GM12891 (cell line): ENCODE results near the gene PIP5K1C.

ENCODE experiments used
- DNase-seq: peaks from one replicate; pipeline ENCODE4 v3.0.0; 2011; ENCODE audit warnings: low spot score; ENCODE audit not compliant: insufficient read length
- FAIRE-seq: peaks from 2 replicates; lab custom pipeline; 2011; peaks lifted over from hg19 to GRCh38; lab: Jason Lieb, UNC
- PAX5 ChIP-seq: IDR thresholded peaks from 2 replicates; pipeline ENCODE4 v1.6.1; 2011; ENCODE audit warnings: low read length, moderate library complexity, mild to moderate bottlenecking; ENCODE audit not compliant: insufficient read depth, severe bottlenecking
- POLR2A ChIP-seq: IDR thresholded peaks from 2 replicates; pipeline ENCODE4 v1.6.1; 2011; ENCODE audit warnings: low read depth, low read length, control low read depth
- POLR2AphosphoS5 ChIP-seq: IDR thresholded peaks from 2 replicates; pipeline ENCODE4 v1.6.1; 2011; ENCODE audit warnings: low read depth, low read length, control low read depth
- POU2F2 ChIP-seq: IDR thresholded peaks from 2 replicates; pipeline ENCODE4 v1.6.1; 2011; ENCODE audit warnings: low read depth, mild to moderate bottlenecking, control low read depth, low read length, moderate library complexity
- SPI1 ChIP-seq: IDR thresholded peaks from 2 replicates; pipeline ENCODE4 v1.6.1; 2011; ENCODE audit warnings: low read depth, low read length, control low read depth
- TAF1 ChIP-seq: IDR thresholded peaks from 2 replicates; pipeline ENCODE4 v1.6.1; 2011; ENCODE audit warnings: low read depth, low read length, control low read depth

The PIP5K1C gene

DNA sequence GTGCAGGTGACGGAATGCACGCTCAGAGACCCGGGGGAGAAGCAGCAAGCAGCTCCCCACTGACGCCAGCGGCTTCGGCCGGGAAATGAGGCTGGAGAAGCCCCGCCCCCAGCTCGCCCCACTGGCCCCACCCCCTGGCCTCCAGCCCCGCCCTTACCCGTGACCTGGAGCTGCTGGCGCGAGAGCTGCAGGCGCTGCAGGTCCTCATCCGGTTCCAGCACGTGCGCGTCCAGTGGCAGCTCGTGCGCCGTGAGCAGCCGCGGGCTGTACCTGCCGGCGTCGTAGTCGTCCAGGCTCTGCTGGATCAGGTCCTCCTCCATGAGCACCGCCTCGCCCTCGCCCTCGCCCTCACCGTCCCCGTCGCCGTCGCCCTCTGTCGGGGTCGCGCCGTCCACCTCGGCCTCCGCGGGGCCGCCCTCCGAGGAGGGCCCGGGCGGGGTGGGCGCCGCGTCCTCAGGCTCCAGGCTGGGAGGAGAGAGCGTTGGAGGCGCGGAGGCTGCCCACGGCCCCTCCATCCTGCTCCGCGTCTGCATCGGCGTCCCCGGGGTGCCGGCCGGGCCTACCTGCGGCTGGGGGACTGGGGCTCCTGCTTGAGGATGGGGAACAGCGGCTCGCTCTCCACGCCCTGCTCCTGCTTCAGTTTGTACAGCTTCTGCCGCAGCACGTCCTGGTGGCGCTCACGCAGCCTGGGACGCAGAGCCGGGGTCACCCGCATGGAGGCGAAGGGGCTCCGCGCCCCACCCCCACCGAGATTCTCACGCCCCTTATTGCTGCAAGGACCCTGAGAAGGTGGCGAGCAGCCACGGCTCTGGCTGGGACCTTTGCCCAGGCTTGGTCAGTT is 87.1 kb downstream of the PIP5K1C start:
- no peak for TF ChIP-seq SPI1
- TF ChIP-seq POLR2AphosphoS5, result no peak
- FAIRE-seq, result no peak
- no peak for DNase-seq

GRCh38 chr19:3612330-3612729 is 87.9 kb downstream of the PIP5K1C start:
- TF ChIP-seq SPI1, result no peak
- no peak for TF ChIP-seq POLR2AphosphoS5
- TF ChIP-seq POU2F2, result no peak
- TF ChIP-seq POLR2A, result no peak
- no peak for TF ChIP-seq TAF1
- TF ChIP-seq PAX5, result no peak
- FAIRE-seq, result no peak

GRCh38 chr19:3611841-3612240 is 88.4 kb downstream of the PIP5K1C start:
- DNase-seq (no peak), FAIRE-seq (no peak)
- TF ChIP-seq TAF1, result no peak

More at GRCh38 chr19:3612330-3612729, 87.9 kb downstream of the PIP5K1C start:
- DNase-seq, result no peak

DNA sequence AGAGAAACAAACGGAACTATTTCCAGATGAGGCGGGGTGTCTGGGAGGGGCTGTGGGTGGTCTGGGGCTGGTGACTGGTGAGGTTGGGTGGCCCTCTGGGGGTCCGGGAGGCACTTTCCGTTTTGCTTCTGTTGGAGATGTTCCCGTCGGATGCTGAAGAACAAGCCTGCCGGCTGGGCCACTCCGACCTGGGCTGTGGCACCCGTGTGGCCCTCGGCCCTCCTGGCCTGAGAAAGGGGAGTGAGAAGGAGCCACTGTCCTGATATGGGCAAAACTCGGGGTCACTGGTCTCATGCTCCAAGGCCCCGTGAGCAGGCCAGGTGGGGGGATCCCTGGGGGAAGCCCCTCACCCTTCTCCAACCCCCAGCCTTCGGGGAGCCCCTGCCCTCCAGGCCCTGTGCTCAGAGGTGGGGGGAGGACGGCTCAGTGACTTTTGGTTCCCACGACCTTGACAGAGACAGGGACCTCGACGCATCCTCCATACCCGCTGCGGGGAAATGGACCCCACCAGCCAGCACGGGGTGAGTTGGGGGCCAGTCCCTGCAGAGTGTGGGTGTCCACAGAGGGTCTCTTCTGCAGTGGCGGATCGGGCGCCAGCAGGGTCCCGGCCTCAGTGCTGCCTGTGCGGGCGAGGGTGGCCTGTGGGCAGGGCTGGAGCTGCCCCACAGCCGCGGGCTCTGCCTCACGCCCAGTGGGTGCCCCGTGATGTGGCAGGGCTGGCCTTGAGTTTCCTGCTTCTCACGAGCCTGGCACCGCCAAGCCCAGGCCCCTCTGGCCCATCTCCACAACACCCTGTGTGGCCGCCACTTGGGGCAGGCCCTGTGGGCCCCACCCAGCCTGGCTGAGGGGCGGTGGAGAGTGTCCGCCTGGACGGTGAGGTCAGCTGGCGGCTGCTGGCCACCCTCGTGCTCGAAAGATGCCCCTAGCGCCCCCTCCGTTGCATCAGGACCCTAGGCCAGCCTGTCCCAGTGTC is 89.2 kb downstream of the PIP5K1C start:
- TF ChIP-seq POU2F2 (no peak), POLR2AphosphoS5 (no peak), TAF1 (no peak), PAX5 (no peak), SPI1 (no peak), POLR2A (no peak)
- DNase-seq (no peak), FAIRE-seq (no peak)

- DNase-seq (no peak), FAIRE-seq (no peak)
Measured at GRCh38 chr19:3609779-3610719, 90.2 kb downstream of the PIP5K1C start.

GRCh38 chr19:3608750-3609322 is 91.4 kb downstream of the PIP5K1C start:
- DNase-seq, result no peak
- TF ChIP-seq SPI1 (no peak), POU2F2 (no peak), POLR2AphosphoS5 (no peak), TAF1 (no peak), POLR2A (no peak), PAX5 (no peak)
- no peak for FAIRE-seq

More at GRCh38 chr19:3609779-3610719, 90.2 kb downstream of the PIP5K1C start:
- TF ChIP-seq POLR2A, result no peak
- no peak for TF ChIP-seq POU2F2
- no peak for TF ChIP-seq SPI1
- TF ChIP-seq POLR2AphosphoS5, result no peak
- no peak for TF ChIP-seq PAX5
- no peak for TF ChIP-seq TAF1

- TF ChIP-seq TAF1, result no peak
- no peak for TF ChIP-seq SPI1
- no peak for TF ChIP-seq PAX5
- TF ChIP-seq POLR2AphosphoS5, result no peak
- TF ChIP-seq POU2F2, result no peak
- no peak for TF ChIP-seq POLR2A
- no peak for DNase-seq
- FAIRE-seq, result no peak
Measured at GRCh38 chr19:3608079-3608641, 92.1 kb downstream of the PIP5K1C start.

GRCh38 chr19:3607303-3608078 is 92.8 kb downstream of the PIP5K1C start:
- FAIRE-seq, result no peak
- DNase-seq, result no peak

More at GRCh38 chr19:3607303-3608078, 92.8 kb downstream of the PIP5K1C start:
- TF ChIP-seq PAX5 (no peak), POU2F2 (no peak), POLR2A (no peak), SPI1 (no peak), TAF1 (no peak), POLR2AphosphoS5 (no peak)
